IMR-90 (cell line): ENCODE measurements around the gene AHCYL1. TPM values are rescaled to one million over a fixed set of nuclear protein-coding genes. Genes with fewer than 3 reads are reported as not detected.

Source experiments
- ATAC-seq: fragments of 200-7000 bp; cut with Tn5 transposase; 2 replicates; pipeline ENCODE4 v1.9.1; 2020; ENCODE audit warnings: low read depth, mild to moderate bottlenecking, moderate library complexity
- BruUV-seq: library from RNA; stranded (reverse); fragments of 400-500 nt; replicated peaks from 2 replicates; lab custom pipeline; 2021; lab: Mats Ljungman, UMichigan
- CTCF ChIA-PET: fragments of 300-600 bp; formaldehyde crosslinking; extraction: SDS; loops from one replicate; lab custom pipeline; 2021; ENCODE audit warnings: antibody characterized with exemption; lab: Yijun Ruan, JAX
- POLR2A ChIA-PET: fragments of 300-600 bp; sonication (Branson Sonifier 250); formaldehyde crosslinking; loops from one replicate; lab custom pipeline; 2022; ENCODE audit warnings: antibody characterized with exemption; ENCODE audit not compliant: unreplicated experiment; lab: Charles Lee
- DNase-seq: peaks from one replicate; pipeline ENCODE4 v3.0.0; 2013
- H2AFZ ChIP-seq: replicated peaks from 2 replicates; pipeline ENCODE3; 2013; ENCODE audit warnings: low read length, mild to moderate bottlenecking; ENCODE audit not compliant: poor library complexity
- H2AK5ac ChIP-seq: 2 replicates; pipeline ENCODE4 v1.6.1; 2013; ENCODE audit warnings: low read depth, low read length, inconsistent platforms
- H2AK9ac ChIP-seq: replicated peaks from 2 replicates; pipeline ENCODE3; 2013; ENCODE audit warnings: mild to moderate bottlenecking, low read depth, low read length, moderate library complexity; ENCODE audit not compliant: poor library complexity
- H2BK120ac ChIP-seq: 2 replicates; pipeline ENCODE4 v1.6.1; 2013; ENCODE audit warnings: low read depth, low read length, inconsistent platforms
- H2BK15ac ChIP-seq: 3 replicates; pipeline ENCODE4 v1.6.1; 2013; ENCODE audit warnings: low read depth, low read length, inconsistent platforms
- H2BK20ac ChIP-seq: 2 replicates; pipeline ENCODE4 v1.6.1; 2013; ENCODE audit warnings: low read depth, mild to moderate bottlenecking, inconsistent platforms, low read length, moderate library complexity
- H2BK5ac ChIP-seq: 2 replicates; pipeline ENCODE4 v1.6.1; 2013; ENCODE audit warnings: mild to moderate bottlenecking, low read depth, low read length, inconsistent platforms; ENCODE audit not compliant: poor library complexity, severe bottlenecking
- H3K14ac ChIP-seq: replicated peaks from 2 replicates; pipeline ENCODE4 v1.6.1; 2013; ENCODE audit warnings: low read depth, low read length, inconsistent platforms
- H3K18ac ChIP-seq: 2 replicates; pipeline ENCODE4 v1.6.1; 2013; ENCODE audit warnings: low read depth, low read length, control low read depth
- H3K23ac ChIP-seq: 2 replicates; pipeline ENCODE4 v1.6.1; 2013; ENCODE audit warnings: low read depth, low read length, inconsistent platforms
- H3K27ac ChIP-seq: 2 replicates; pipeline ENCODE4 v1.5.1; 2013; ENCODE audit warnings: mild to moderate bottlenecking, control low read depth, low read length; ENCODE audit not compliant: insufficient read depth
- H3K27me3 ChIP-seq: 2 replicates; pipeline ENCODE4 v1.6.1; 2013; ENCODE audit warnings: low read length; ENCODE audit not compliant: control insufficient read depth, insufficient read depth
- H3K36me3 ChIP-seq: 2 replicates; pipeline ENCODE4 v1.6.1; 2013; ENCODE audit warnings: low read length, mixed read lengths; ENCODE audit not compliant: control insufficient read depth, insufficient read depth
- H3K4ac ChIP-seq: 2 replicates; pipeline ENCODE4 v1.6.1; 2013; ENCODE audit warnings: low read depth, low read length, inconsistent platforms
- H3K4me1 ChIP-seq: 2 replicates; pipeline ENCODE4 v1.6.1; 2013; ENCODE audit warnings: low read length, mixed read lengths; ENCODE audit not compliant: control insufficient read depth, insufficient read depth
- H3K4me2 ChIP-seq: 2 replicates; pipeline ENCODE4 v1.6.1; 2013; ENCODE audit warnings: low read depth, mild to moderate bottlenecking, control low read depth, low read length, moderate library complexity
- H3K4me3 ChIP-seq: 2 replicates; pipeline ENCODE4 v1.5.1; 2013; ENCODE audit warnings: low read depth, mild to moderate bottlenecking, control low read depth, low read length, moderate library complexity; ENCODE audit not compliant: insufficient read depth
- H3K56ac ChIP-seq: 2 replicates; pipeline ENCODE4 v1.6.1; 2013; ENCODE audit warnings: low read length, inconsistent platforms; ENCODE audit not compliant: insufficient read depth; ENCODE audit errors: extremely low read depth
- H3K79me1 ChIP-seq, 2 experiments: 2 replicates each; pipeline ENCODE4 v1.6.1; 2013; ENCODE audit warnings: low read length in 2 of 2, inconsistent platforms in 1 of 2, low read depth in 1 of 2
- H3K9ac ChIP-seq: 2 replicates; pipeline ENCODE4 v1.6.1; 2013; ENCODE audit warnings: low read depth, low read length, control low read depth
- H3K9me1 ChIP-seq: 2 replicates; pipeline ENCODE4 v1.6.1; 2013; ENCODE audit warnings: low read length, inconsistent platforms; ENCODE audit not compliant: insufficient read depth
- H3K9me3 ChIP-seq: 2 replicates; pipeline ENCODE4 v1.6.1; 2013; ENCODE audit warnings: low read length; ENCODE audit not compliant: control insufficient read depth, insufficient read depth
- H4K20me1 ChIP-seq: 2 replicates; pipeline ENCODE4 v1.6.1; 2013; ENCODE audit warnings: low read length, inconsistent platforms; ENCODE audit not compliant: insufficient read depth
- H4K5ac ChIP-seq: 2 replicates; pipeline ENCODE4 v1.6.1; 2013; ENCODE audit warnings: mild to moderate bottlenecking, low read depth, low read length, control low read depth
- H4K8ac ChIP-seq, 2 experiments: 2 replicates each; pipeline ENCODE4 v1.6.1; 2013; ENCODE audit warnings: low read depth in 2 of 2, low read length in 2 of 2, control low read depth in 1 of 2, inconsistent platforms in 1 of 2
- H4K91ac ChIP-seq: 2 replicates; pipeline ENCODE4 v1.6.1; 2013; ENCODE audit warnings: low read depth, low read length, inconsistent platforms; ENCODE audit not compliant: insufficient read depth
- BHLHE40 ChIP-seq: fragments of 150-350 bp; IDR thresholded peaks from 2 replicates; pipeline ENCODE4 v1.6.1; 2016; ENCODE audit warnings: mild to moderate bottlenecking, low read depth, low read length
- CEBPB ChIP-seq: IDR thresholded peaks from 2 replicates; pipeline ENCODE4 v1.6.1; 2012; ENCODE audit warnings: low read depth, low read length, improper control_type of control experiment
- CHD1 ChIP-seq: IDR thresholded peaks from 2 replicates; pipeline ENCODE4 v1.6.1; 2012; ENCODE audit warnings: low read depth, low read length, improper control_type of control experiment
- CTCF ChIP-seq: conservative IDR thresholded peaks from 2 replicates; pipeline ENCODE4 v1.5.1; 2012; ENCODE audit warnings: mild to moderate bottlenecking, low read depth, low read length, improper control_type of control experiment
- ELK1 ChIP-seq: fragments of 150-350 bp; IDR thresholded peaks from 2 replicates; pipeline ENCODE4 v1.6.1; 2016; ENCODE audit warnings: low read depth, mild to moderate bottlenecking, low read length, moderate library complexity, borderline replicate concordance
- FOS ChIP-seq: fragments of 150-350 bp; IDR thresholded peaks from 2 replicates; pipeline ENCODE4 v1.6.1; 2016; ENCODE audit warnings: low read depth, low read length
- MAFK ChIP-seq: IDR thresholded peaks from 2 replicates; pipeline ENCODE4 v1.6.1; 2012; ENCODE audit warnings: low read depth, low read length, improper control_type of control experiment
- MAZ ChIP-seq: IDR thresholded peaks from 2 replicates; pipeline ENCODE4 v1.6.1; 2012; ENCODE audit warnings: low read depth, mild to moderate bottlenecking, low read length, improper control_type of control experiment, moderate library complexity, borderline replicate concordance
- MXI1 ChIP-seq: IDR thresholded peaks from 2 replicates; pipeline ENCODE4 v1.6.1; 2012; ENCODE audit warnings: low read depth, mild to moderate bottlenecking, low read length, moderate library complexity, borderline replicate concordance
- NFE2L2 ChIP-seq: fragments of 150-350 bp; IDR thresholded peaks from 2 replicates; pipeline ENCODE4 v1.6.1; 2016; ENCODE audit warnings: low read depth, mild to moderate bottlenecking, low read length
- POLR2A ChIP-seq: IDR thresholded peaks from 2 replicates; pipeline ENCODE4 v1.6.1; 2012; ENCODE audit warnings: mild to moderate bottlenecking, low read depth, low read length
- RAD21 ChIP-seq: IDR thresholded peaks from 2 replicates; pipeline ENCODE4 v1.6.1; 2012; ENCODE audit warnings: low read length, improper control_type of control experiment
- RCOR1 ChIP-seq: IDR thresholded peaks from 2 replicates; pipeline ENCODE4 v1.6.1; 2012; ENCODE audit warnings: mild to moderate bottlenecking, low read length, improper control_type of control experiment; ENCODE audit not compliant: insufficient replicate concordance
- RFX5 ChIP-seq: IDR thresholded peaks from 2 replicates; pipeline ENCODE4 v1.8.0; 2012; ENCODE audit warnings: low read depth, mild to moderate bottlenecking, low read length, moderate library complexity
- SMC3 ChIP-seq: fragments of 150-350 bp; IDR thresholded peaks from 2 replicates; pipeline ENCODE4 v1.6.1; 2016; ENCODE audit warnings: low read depth, mild to moderate bottlenecking, antibody characterized with exemption, low read length, moderate library complexity
- USF2 ChIP-seq: fragments of 150-350 bp; IDR thresholded peaks from 2 replicates; pipeline ENCODE4 v1.6.1; 2017; ENCODE audit warnings: mild to moderate bottlenecking, antibody characterized with exemption, low read length, low read depth
- WGBS, 2 experiments: methylation state at CpG; one replicate each; pipeline versions ENCODE4 v1.1.5 to v1.1.7; 2013; ENCODE audit warnings: missing lambda C conversion rate in 2 of 2; ENCODE audit not compliant: insufficient read length in 1 of 2; ENCODE audit errors: extremely low coverage in 2 of 2; 5-methylcytosine and 5-hydroxymethylcytosine counted together
- dilution Hi-C: fragments of 300-500 bp; cut with HindIII; formaldehyde crosslinking; loops from one replicate; pipeline ENCODE4 v1.14.3; 2018; ENCODE audit warnings: low sequenced_read_pairs; ENCODE audit not compliant: unreplicated experiment
- in situ Hi-C: fragments of 300-500 bp; cut with MboI; formaldehyde crosslinking; loops from 3 replicates; pipeline ENCODE4 v1.14.3; 2019; ENCODE audit warnings: low sequenced_read_pairs, inconsistent platforms, mixed read lengths
- intact Hi-C: fragments of 100-400 bp; cut with micrococcal nuclease; formaldehyde crosslinking; loops from 2 replicates; pipeline ENCODE4 v1.10.0; 2022
- polyA plus RNA-seq, 3 experiments: library from polyadenylated mRNA; depleted of rRNA; stranded (reverse); fragments of >200 nt; gene quantifications; 2 replicates each; pipeline ENCODE4 v1.2.3, GENCODE V29; 2012; ENCODE audit warnings: low replicate concordance in 1 of 3
- total RNA-seq: library from RNA; depleted of rRNA; stranded (reverse); fragments of >200 nt; gene quantifications from 2 replicates; pipeline ENCODE4 v1.2.3, GENCODE V29; 2012

AHCYL1 gene
- total and polyA plus RNA-seq, 2 of the 4 experiments (the other 2 are of a cell fraction) = 75.1 to 76.0 TPM

GRCh38 chr1:110008971-110009565 is 24.5 kb downstream of the AHCYL1 start:
- Histone ChIP-seq H3K23ac (0 out of 2 replicates have a peak overlapping the region, but pooled peaks have one; percentile 49), H2AFZ (no peak overlapping the region), H3K4me3 (no peak overlapping the region), H3K36me3 (peaks cover 24% of the 10 kb centered on the region), H3K4me1 (peaks cover 17% of the 10 kb centered on the region), H3K4ac (no peak overlapping the region), H3K9me1 (peaks cover 16% of the 10 kb centered on the region), H2BK20ac (no peak overlapping the region), H3K4me2 (no peak overlapping the region), H3K27me3 (no peaks in the 10 kb centered on the region), H2BK5ac (no peak overlapping the region), H3K9me3 (no peaks in the 10 kb centered on the region), H2BK120ac (no peak overlapping the region), H2BK15ac (no peak overlapping the region), H4K8ac (no peak overlapping the region), H3K9ac (no peak overlapping the region), H2AK5ac (no peak overlapping the region; the same call in 1 of the 2 replicates), H3K79me1 (peaks cover 30 to 60% of the 10 kb centered on the region in 2 experiments), H2AK9ac (no peak overlapping the region), H4K20me1 (peaks cover 35% of the 10 kb centered on the region), H3K27ac (no peak overlapping the region), H3K14ac (no peak overlapping the region), H4K91ac (no peak overlapping the region), H3K18ac (no peak overlapping the region), H3K56ac (no peak overlapping the region), H4K5ac (no peak overlapping the region)
- in situ Hi-C loops (no loop called here), dilution Hi-C loops (no loop called here), intact Hi-C loops (no loop called here)
- DNase-seq (no peak), ATAC-seq (no peak)
- ChIA-PET CTCF (interaction anchor here (0.7 kb wide), 1 partner anchor 21 kb away, joined by 5 read pairs; no protein-coding TSS in a partner anchor), POLR2A (no interaction called here)
- TF ChIP-seq CEBPB = no peak
- TF ChIP-seq SMC3 = no peak
- no peak for TF ChIP-seq RFX5
- no peak for TF ChIP-seq RAD21
- no peak for TF ChIP-seq CTCF
- no peak for TF ChIP-seq ELK1
- TF ChIP-seq BHLHE40 = no peak
- no peak for TF ChIP-seq USF2
- TF ChIP-seq RCOR1 = no peak
- no peak for TF ChIP-seq MAFK
- no peak for TF ChIP-seq POLR2A
- no peak for TF ChIP-seq FOS
- no peak for TF ChIP-seq MXI1
- no peak for TF ChIP-seq CHD1
- no peak for TF ChIP-seq MAZ
- TF ChIP-seq NFE2L2 = no peak
- WGBS, 2 experiments = no CpG with 5 or more reads among the region's 7 CpGs
- no TSS peak for BruUV-seq
